OCI-LY7 (cell line): Measurements from ENCODE around the gene NOS3. TPM values are rescaled to one million over a fixed set of nuclear protein-coding genes. Genes with fewer than 3 reads are reported as not detected.

Experiments
- BruUV-seq: library from RNA; stranded (reverse); fragments of 400-500 nt; replicated peaks from 2 replicates; lab custom pipeline; 2021; lab: Mats Ljungman, UMichigan
- CTCF ChIA-PET: fragments of 300-600 bp; sonication (Branson Sonifier 250); formaldehyde crosslinking; loops from one replicate; lab custom pipeline; 2022; ENCODE audit warnings: antibody characterized with exemption; ENCODE audit not compliant: unreplicated experiment; lab: Charles Lee
- POLR2A ChIA-PET: fragments of 300-600 bp; sonication (Branson Sonifier 250); formaldehyde crosslinking; loops from one replicate; lab custom pipeline; 2022; ENCODE audit warnings: antibody characterized with exemption; lab: Charles Lee
- DNase-seq: peaks from one replicate; pipeline ENCODE4 v3.0.0-alpha.2; 2015; ENCODE audit warnings: low spot score
- H2AFZ ChIP-seq: fragments of 200-600 bp; sonication (generic), shearing (Covaris generic); 2 replicates; pipeline ENCODE4 v1.6.1; 2014; ENCODE audit warnings: mild to moderate bottlenecking, antibody characterized with exemption, low read length, moderate library complexity
- H3K27ac ChIP-seq: fragments of 200-600 bp; sonication (generic); 2 replicates; pipeline ENCODE4 v1.5.1; 2014; ENCODE audit warnings: mixed run types, low read depth, mild to moderate bottlenecking, moderate library complexity, low read length, inconsistent platforms; ENCODE audit not compliant: poor library complexity, severe bottlenecking
- H3K36me3 ChIP-seq: fragments of 200-600 bp; sonication (generic); 2 replicates; pipeline ENCODE4 v1.6.1; 2014; ENCODE audit warnings: mild to moderate bottlenecking, antibody characterized with exemption, low read length, moderate library complexity, mixed read lengths; ENCODE audit not compliant: insufficient read depth
- H3K4me1 ChIP-seq: fragments of 200-600 bp; sonication (generic); 2 replicates; pipeline ENCODE4 v1.5.1; 2014; ENCODE audit warnings: mild to moderate bottlenecking, low read length; ENCODE audit not compliant: insufficient read depth, poor library complexity, severe bottlenecking
- H3K4me2 ChIP-seq: fragments of 200-600 bp; sonication (generic); 2 replicates; pipeline ENCODE4 v1.6.1; 2014; ENCODE audit warnings: mild to moderate bottlenecking, low read length
- H3K4me3 ChIP-seq: fragments of 200-600 bp; sonication (generic); 2 replicates; pipeline ENCODE4 v1.5.1; 2014; ENCODE audit warnings: mild to moderate bottlenecking, low read depth, low read length; ENCODE audit not compliant: poor library complexity, severe bottlenecking
- H3K79me2 ChIP-seq: fragments of 200-600 bp; sonication (generic); 2 replicates; pipeline ENCODE4 v1.6.1; 2016; ENCODE audit warnings: low read depth, mild to moderate bottlenecking, low read length, moderate library complexity, mixed read lengths; ENCODE audit not compliant: insufficient read depth
- H3K9me2 ChIP-seq: fragments of 200-600 bp; sonication (generic); 2 replicates; pipeline ENCODE4 v1.6.1; 2016; ENCODE audit warnings: mild to moderate bottlenecking, low read length, mixed read lengths; ENCODE audit not compliant: insufficient read depth
- H3K9me3 ChIP-seq: fragments of 200-600 bp; sonication (generic); 2 replicates; pipeline ENCODE4 v1.6.1; 2014; ENCODE audit warnings: mild to moderate bottlenecking, mixed run types, low read length, mixed read lengths
- H4K20me1 ChIP-seq: fragments of 200-600 bp; sonication (generic); 2 replicates; pipeline ENCODE4 v1.6.1; 2014; ENCODE audit warnings: mild to moderate bottlenecking, antibody characterized with exemption, low read length, moderate library complexity, mixed read lengths; ENCODE audit not compliant: insufficient read depth
- CTCF ChIP-seq: fragments of 200-600 bp; sonication (generic); conservative IDR thresholded peaks from 2 replicates; pipeline ENCODE4 v1.5.1; 2014; ENCODE audit warnings: mild to moderate bottlenecking, antibody characterized with exemption, low read length, moderate library complexity, mixed read lengths
- EZH2phosphoT487 ChIP-seq: fragments of 200-600 bp; sonication (generic); IDR thresholded peaks from 2 replicates; pipeline ENCODE4 v1.6.1; 2018; ENCODE audit warnings: low read depth, borderline replicate concordance, mild to moderate bottlenecking, mixed run types, antibody characterized with exemption, low read length, moderate library complexity, mixed read lengths
- intact Hi-C: fragments of 100-400 bp; cut with micrococcal nuclease; formaldehyde crosslinking; loops from one replicate; pipeline ENCODE4 v1.10.0; 2022; ENCODE audit not compliant: unreplicated experiment
- total RNA-seq, 2 experiments: library from RNA; depleted of rRNA in 1 of 2; stranded (reverse); fragments of >200 nt in 1 of 2; shearing (Covaris generic) in 1 of 2; gene quantifications; 2 replicates each; pipeline ENCODE4 v1.2.3, GENCODE V29; 2014 to 2022

Gene NOS3
- total RNA-seq, 2 experiments from 2014 or later, result 0.78 to 0.82 TPM

- peaks cover 8% of the 10 kb centered on the region for H3K4me1 ChIP-seq
- no peaks in the 10 kb centered on the region for H3K9me2 ChIP-seq
- no TSS peak for BruUV-seq
- CTCF ChIA-PET, result no interaction called here
- TF ChIP-seq CTCF, result no peak
- TF ChIP-seq EZH2phosphoT487, result no peak
- no peaks in the 10 kb centered on the region for H3K36me3 ChIP-seq
- DNase-seq, result no peak
- no peaks in the 10 kb centered on the region for H3K79me2 ChIP-seq
- no peak overlapping the region for H3K27ac ChIP-seq
- no peak overlapping the region for H3K4me2 ChIP-seq
- H3K4me3 ChIP-seq, result no peak overlapping the region
- no peaks in the 10 kb centered on the region for H3K9me3 ChIP-seq
- intact Hi-C loops, result no loop called here
- POLR2A ChIA-PET, result no interaction called here
- no peaks in the 10 kb centered on the region for H4K20me1 ChIP-seq
- H2AFZ ChIP-seq, result no peak overlapping the region
Observed at GRCh38 chr7:151001546-151001945, 10.7 kb downstream of the NOS3 start.

- Histone ChIP-seq H2AFZ (no peak overlapping the region), H3K4me3 (no peak overlapping the region), H3K27ac (no peak overlapping the region), H3K79me2 (no peaks in the 10 kb centered on the region), H3K9me2 (no peaks in the 10 kb centered on the region), H3K9me3 (no peaks in the 10 kb centered on the region), H3K4me1 (peaks cover 7% of the 10 kb centered on the region), H3K4me2 (no peak overlapping the region), H3K36me3 (no peaks in the 10 kb centered on the region), H4K20me1 (no peaks in the 10 kb centered on the region)
- intact Hi-C loops, result no loop called here
- TF ChIP-seq EZH2phosphoT487, result no peak
- no peak for TF ChIP-seq CTCF
- BruUV-seq, result no TSS peak
- ChIA-PET CTCF (no interaction called here), POLR2A (no interaction called here)
- no peak for DNase-seq
Observed at GRCh38 chr7:151003572-151003971, 12.8 kb downstream of the NOS3 start.

GRCh38 chr7:151005566-151005965 lies 14.7 kb downstream of the NOS3 start:
- Histone ChIP-seq H4K20me1 (no peaks in the 10 kb centered on the region), H3K4me2 (no peak overlapping the region), H3K4me3 (no peak overlapping the region), H2AFZ (no peak overlapping the region), H3K27ac (no peak overlapping the region), H3K4me1 (peaks cover 7% of the 10 kb centered on the region), H3K79me2 (no peaks in the 10 kb centered on the region), H3K9me2 (no peaks in the 10 kb centered on the region), H3K36me3 (no peaks in the 10 kb centered on the region), H3K9me3 (no peaks in the 10 kb centered on the region)
- no TSS peak for BruUV-seq
- CTCF ChIA-PET, result no interaction called here
- POLR2A ChIA-PET, result no interaction called here
- intact Hi-C loops, result loop anchor here (5.0 kb wide), 1 partner anchor 43 kb away; no protein-coding TSS in a partner anchor
- DNase-seq, result no peak
- no peak for TF ChIP-seq EZH2phosphoT487
- no peak for TF ChIP-seq CTCF
